DND-41 (cell line): ENCODE data around the gene AP2A1.

Source experiments
- CTCF ChIP-seq: IDR thresholded peaks from 2 replicates; pipeline ENCODE4 v1.5.1; 2012; ENCODE audit warnings: borderline replicate concordance, low read length, moderate library complexity, mild to moderate bottlenecking; ENCODE audit not compliant: poor library complexity, severe bottlenecking; ENCODE audit errors: extremely low read depth
- EZH2 ChIP-seq: IDR thresholded peaks from 3 replicates; pipeline ENCODE4 v1.6.1; 2012; ENCODE audit warnings: borderline replicate concordance, low read depth, mild to moderate bottlenecking, moderate library complexity, low read length, inconsistent platforms; ENCODE audit not compliant: severe bottlenecking

GRCh38 chr19:49832556-49832955 is 65.8 kb downstream of the AP2A1 start:
- TF ChIP-seq CTCF (no peak), EZH2 (no peak)
